IMR-90 (cell line): ENCODE results near the gene BCAS3.

Experiments
- CEBPB ChIP-seq: IDR thresholded peaks from 2 replicates; pipeline ENCODE4 v1.6.1; 2012; ENCODE audit warnings: low read depth, low read length, improper control_type of control experiment
- MAFK ChIP-seq: IDR thresholded peaks from 2 replicates; pipeline ENCODE4 v1.6.1; 2012; ENCODE audit warnings: low read depth, low read length, improper control_type of control experiment
- MAZ ChIP-seq: IDR thresholded peaks from 2 replicates; pipeline ENCODE4 v1.6.1; 2012; ENCODE audit warnings: low read depth, mild to moderate bottlenecking, low read length, improper control_type of control experiment, moderate library complexity, borderline replicate concordance
- MXI1 ChIP-seq: IDR thresholded peaks from 2 replicates; pipeline ENCODE4 v1.6.1; 2012; ENCODE audit warnings: low read depth, mild to moderate bottlenecking, low read length, moderate library complexity, borderline replicate concordance
- NFE2L2 ChIP-seq: fragments of 150-350 bp; IDR thresholded peaks from 2 replicates; pipeline ENCODE4 v1.6.1; 2016; ENCODE audit warnings: low read depth, mild to moderate bottlenecking, low read length
- POLR2A ChIP-seq: IDR thresholded peaks from 2 replicates; pipeline ENCODE4 v1.6.1; 2012; ENCODE audit warnings: mild to moderate bottlenecking, low read depth, low read length
- RFX5 ChIP-seq: IDR thresholded peaks from 2 replicates; pipeline ENCODE4 v1.8.0; 2012; ENCODE audit warnings: low read depth, mild to moderate bottlenecking, low read length, moderate library complexity
- SMC3 ChIP-seq: fragments of 150-350 bp; IDR thresholded peaks from 2 replicates; pipeline ENCODE4 v1.6.1; 2016; ENCODE audit warnings: low read depth, mild to moderate bottlenecking, antibody characterized with exemption, low read length, moderate library complexity
- TF ChIP-seq, protein P1 (sequence below): conservative IDR thresholded peaks from 2 replicates; pipeline ENCODE4 v1.5.1; 2012; ENCODE audit warnings: mild to moderate bottlenecking, low read depth, low read length, improper control_type of control experiment
- TF ChIP-seq, protein P2 (sequence below): fragments of 150-350 bp; IDR thresholded peaks from 2 replicates; pipeline ENCODE4 v1.6.1; 2017; ENCODE audit warnings: mild to moderate bottlenecking, antibody characterized with exemption, low read length, low read depth

DNA sequence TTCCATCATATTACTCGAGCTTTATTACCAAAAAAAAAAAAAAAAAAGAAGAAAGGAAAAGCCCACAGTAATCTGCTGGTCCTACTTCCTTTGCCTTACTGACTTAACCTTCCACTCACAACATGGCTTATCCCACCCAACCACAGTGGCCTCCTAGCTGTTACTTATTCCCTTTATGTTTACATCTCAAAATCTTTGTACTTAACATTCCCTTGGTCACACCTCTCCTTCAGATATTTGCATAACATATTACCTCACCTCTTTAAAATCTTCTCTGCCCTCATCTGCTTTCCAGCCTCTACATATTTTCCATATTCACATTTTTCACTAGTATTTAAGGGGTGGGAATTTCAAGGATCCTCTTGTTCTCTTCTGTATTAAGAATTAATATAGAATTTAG, 395.0 kb downstream of the BCAS3 start:
- TF ChIP-seq, protein P1, sequence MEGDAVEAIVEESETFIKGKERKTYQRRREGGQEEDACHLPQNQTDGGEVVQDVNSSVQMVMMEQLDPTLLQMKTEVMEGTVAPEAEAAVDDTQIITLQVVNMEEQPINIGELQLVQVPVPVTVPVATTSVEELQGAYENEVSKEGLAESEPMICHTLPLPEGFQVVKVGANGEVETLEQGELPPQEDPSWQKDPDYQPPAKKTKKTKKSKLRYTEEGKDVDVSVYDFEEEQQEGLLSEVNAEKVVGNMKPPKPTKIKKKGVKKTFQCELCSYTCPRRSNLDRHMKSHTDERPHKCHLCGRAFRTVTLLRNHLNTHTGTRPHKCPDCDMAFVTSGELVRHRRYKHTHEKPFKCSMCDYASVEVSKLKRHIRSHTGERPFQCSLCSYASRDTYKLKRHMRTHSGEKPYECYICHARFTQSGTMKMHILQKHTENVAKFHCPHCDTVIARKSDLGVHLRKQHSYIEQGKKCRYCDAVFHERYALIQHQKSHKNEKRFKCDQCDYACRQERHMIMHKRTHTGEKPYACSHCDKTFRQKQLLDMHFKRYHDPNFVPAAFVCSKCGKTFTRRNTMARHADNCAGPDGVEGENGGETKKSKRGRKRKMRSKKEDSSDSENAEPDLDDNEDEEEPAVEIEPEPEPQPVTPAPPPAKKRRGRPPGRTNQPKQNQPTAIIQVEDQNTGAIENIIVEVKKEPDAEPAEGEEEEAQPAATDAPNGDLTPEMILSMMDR: no peak
- TF ChIP-seq MXI1 (no peak), POLR2A (no peak), SMC3 (no peak), CEBPB (no peak), MAZ (no peak), MAFK (no peak), RFX5 (no peak), NFE2L2 (no peak)
- TF ChIP-seq, protein P2, sequence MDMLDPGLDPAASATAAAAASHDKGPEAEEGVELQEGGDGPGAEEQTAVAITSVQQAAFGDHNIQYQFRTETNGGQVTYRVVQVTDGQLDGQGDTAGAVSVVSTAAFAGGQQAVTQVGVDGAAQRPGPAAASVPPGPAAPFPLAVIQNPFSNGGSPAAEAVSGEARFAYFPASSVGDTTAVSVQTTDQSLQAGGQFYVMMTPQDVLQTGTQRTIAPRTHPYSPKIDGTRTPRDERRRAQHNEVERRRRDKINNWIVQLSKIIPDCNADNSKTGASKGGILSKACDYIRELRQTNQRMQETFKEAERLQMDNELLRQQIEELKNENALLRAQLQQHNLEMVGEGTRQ: no peak
